ENCODE data around the gene KRTAP10-11. TPM values are rescaled to one million over a fixed set of nuclear protein-coding genes. Genes with fewer than 3 reads are reported as not detected.

The KRTAP10-11 gene
- total RNA-seq, 1 donor from 2014 or later, result not detected

- DNase-seq (ENCODE audit: low spot score in 2 of 2), result no peak
- Histone ChIP-seq H3K36me3 (no peaks in the 10 kb centered on the region), H3K4me1 (no peaks in the 10 kb centered on the region), H3K9me3 (peaks cover 0 to 4% of the 10 kb centered on the region in 2 donors), H3K4me3 (no peak overlapping the region), H3K27ac (no peak overlapping the region), H3K27me3 (no peaks in the 10 kb centered on the region)
- no peak for TF ChIP-seq CTCF (IDR thresholded peaks at IDR 0.05)
- intact Hi-C loops (cut with DNase I), result no loop called here
These were observed 6.9 kb upstream of the KRTAP10-11 start for GRCh38 chr21:44639331-44639655.

GRCh38 chr21:44640761-44641160 is 5.5 kb upstream of the KRTAP10-11 start:
- Histone ChIP-seq H3K36me3 (no peaks in the 10 kb centered on the region), H3K27ac (no peak overlapping the region), H3K27me3 (no peaks in the 10 kb centered on the region), H3K4me1 (no peaks in the 10 kb centered on the region), H3K9me3 (peaks cover 0 to 19% of the 10 kb centered on the region in 2 donors), H3K4me3 (no peak overlapping the region)
- no peak for DNase-seq (ENCODE audit: low spot score in 2 of 2)
- intact Hi-C loops (cut with DNase I), result no loop called here
- no peak for TF ChIP-seq CTCF (IDR thresholded peaks at IDR 0.05)

- Histone ChIP-seq H3K4me3 (no peak overlapping the region), H3K36me3 (no peaks in the 10 kb centered on the region), H3K4me1 (no peaks in the 10 kb centered on the region), H3K27me3 (no peaks in the 10 kb centered on the region), H3K27ac (no peak overlapping the region), H3K9me3 (peaks cover 0 to 20% of the 10 kb centered on the region in 2 donors)
- intact Hi-C loops (cut with DNase I), result no loop called here
- TF ChIP-seq CTCF (IDR thresholded peaks at IDR 0.05), result no peak
- no peak for DNase-seq (ENCODE audit: low spot score in 2 of 2)
These were observed 2.4 kb upstream of the KRTAP10-11 start for GRCh38 chr21:44643741-44644310.

GRCh38 chr21:44644878-44645277 is 1.3 kb upstream of the KRTAP10-11 start:
- Histone ChIP-seq H3K9me3 (peaks cover 0 to 20% of the 10 kb centered on the region in 2 donors), H3K27me3 (no peaks in the 10 kb centered on the region), H3K4me1 (no peaks in the 10 kb centered on the region), H3K36me3 (no peaks in the 10 kb centered on the region), H3K4me3 (no peak overlapping the region), H3K27ac (no peak overlapping the region)
- no peak for DNase-seq (ENCODE audit: low spot score in 2 of 2)
- intact Hi-C loops (cut with DNase I), result no loop called here
- TF ChIP-seq CTCF (IDR thresholded peaks at IDR 0.05), result no peak

- intact Hi-C loops (cut with DNase I), result no loop called here
- Histone ChIP-seq H3K27ac (no peak overlapping the region), H3K27me3 (no peaks in the 10 kb centered on the region), H3K9me3 (peaks cover 0 to 20% of the 10 kb centered on the region in 2 donors), H3K4me1 (no peaks in the 10 kb centered on the region), H3K36me3 (no peaks in the 10 kb centered on the region), H3K4me3 (no peak overlapping the region)
- DNase-seq (ENCODE audit: low spot score in 2 of 2), result no peak
- TF ChIP-seq CTCF (IDR thresholded peaks at IDR 0.05), result no peak
These were observed 973 bp downstream of the KRTAP10-11 start for GRCh38 chr21:44647222-44647552.

Data from ascending aorta (tissue), 2 donors.